NCI-H2196 (cell line): ENCODE data around the gene TBX1.
"Not testable (repeated sequence)": the region's sequence is repeated elsewhere in the genome, so short reads cannot be mapped to it uniquely, and the experiment has no call there.

Experiments
- DNase-seq: peaks from one replicate; lab custom pipeline; 2025; ENCODE audit not compliant: unreplicated experiment; lab: John Stamatoyannopoulos, UW

TBX1 gene

GRCh38 chr22:19763458-19764298, 3.1 kb downstream of the TBX1 start:
- DNase-seq: no peak

DNA sequence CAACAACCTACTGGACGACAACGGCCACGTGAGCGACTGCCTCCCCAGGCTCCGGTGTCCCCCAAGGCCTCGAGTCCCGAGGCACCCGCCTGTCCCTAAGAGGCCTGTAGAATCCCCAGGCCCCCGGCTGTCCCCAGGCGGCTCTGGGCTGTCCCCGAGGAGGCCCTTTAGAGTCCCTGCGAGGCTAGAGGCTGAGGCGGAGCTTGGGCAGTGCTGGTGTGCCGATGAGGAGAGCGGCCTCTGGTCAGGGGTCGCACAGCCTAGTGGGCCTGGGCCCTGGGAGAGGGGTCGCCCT, 3.7 kb downstream of the TBX1 start:
- no peak for DNase-seq

GRCh38 chr22:19764636-19765476, 4.3 kb downstream of the TBX1 start:
- DNase-seq: no peak

GRCh38 chr22:19765477-19766239, 5.1 kb downstream of the TBX1 start:
- DNase-seq: no peak

- DNase-seq: no peak
Observed at GRCh38 chr22:19766240-19766510, 5.6 kb downstream of the TBX1 start.

- DNase-seq: no peak
Observed at GRCh38 chr22:19766511-19767426, 6.2 kb downstream of the TBX1 start.

DNA sequence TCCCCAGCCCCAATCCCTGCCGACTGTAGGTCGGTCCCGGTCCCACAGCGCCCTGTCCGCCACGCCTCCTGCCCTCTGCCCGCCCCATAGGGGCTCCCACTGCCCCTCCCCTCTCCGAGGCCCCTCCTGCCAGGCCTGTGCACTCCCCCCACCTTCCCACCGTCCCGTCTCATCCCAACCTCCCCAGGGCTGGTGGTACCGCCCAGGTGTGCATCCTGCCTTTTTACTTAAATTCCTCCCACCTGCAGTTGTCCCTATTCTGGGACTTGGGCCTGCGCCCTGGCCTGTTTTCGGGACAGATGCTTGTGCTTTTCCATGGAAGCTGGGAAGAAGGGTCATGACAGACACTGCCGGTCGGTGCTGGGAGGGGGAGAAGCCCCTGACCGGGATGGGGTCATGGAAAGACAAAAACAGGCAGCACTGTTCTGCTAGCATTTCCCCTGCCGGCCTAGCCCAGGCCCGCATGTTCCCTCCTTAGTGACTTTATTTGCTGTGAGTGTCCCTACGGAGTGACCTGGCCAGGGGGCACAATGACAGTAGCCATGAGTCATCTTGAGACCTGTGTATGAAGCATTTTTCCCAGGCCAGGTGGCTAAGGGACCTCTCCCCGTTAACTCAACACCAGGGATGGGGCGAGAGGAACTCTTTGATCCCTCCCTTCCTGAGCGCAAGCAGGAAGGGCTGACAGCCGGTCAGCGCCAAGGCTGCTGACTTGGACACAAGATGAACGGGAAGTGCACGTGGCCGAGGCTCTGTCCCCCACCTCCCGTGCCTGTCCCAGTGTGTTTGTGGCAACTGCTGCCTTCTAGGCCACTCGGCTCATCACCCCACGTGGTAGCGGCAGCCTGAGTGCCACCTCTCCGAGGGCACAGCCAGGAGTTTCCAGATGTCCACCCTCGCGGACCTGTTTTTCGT, 7.1 kb downstream of the TBX1 start:
- no peak for DNase-seq

DNA sequence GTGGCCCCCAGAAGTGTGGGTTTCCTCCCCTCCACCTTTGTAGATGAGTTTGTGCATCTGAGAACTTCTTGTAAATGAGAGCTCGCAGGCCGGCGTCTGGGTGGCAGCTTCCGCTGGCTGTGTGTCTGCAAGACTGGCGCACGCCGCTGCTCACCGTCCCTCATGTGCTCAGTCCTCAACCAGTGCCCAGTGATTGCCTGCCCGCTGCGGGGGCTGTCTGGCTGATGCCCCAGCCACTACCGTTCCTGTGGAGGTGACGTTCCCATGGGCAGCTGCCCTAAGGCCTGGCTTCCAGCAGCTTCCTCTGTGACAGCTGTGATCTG, 8.8 kb downstream of the TBX1 start:
- no peak for DNase-seq

DNA sequence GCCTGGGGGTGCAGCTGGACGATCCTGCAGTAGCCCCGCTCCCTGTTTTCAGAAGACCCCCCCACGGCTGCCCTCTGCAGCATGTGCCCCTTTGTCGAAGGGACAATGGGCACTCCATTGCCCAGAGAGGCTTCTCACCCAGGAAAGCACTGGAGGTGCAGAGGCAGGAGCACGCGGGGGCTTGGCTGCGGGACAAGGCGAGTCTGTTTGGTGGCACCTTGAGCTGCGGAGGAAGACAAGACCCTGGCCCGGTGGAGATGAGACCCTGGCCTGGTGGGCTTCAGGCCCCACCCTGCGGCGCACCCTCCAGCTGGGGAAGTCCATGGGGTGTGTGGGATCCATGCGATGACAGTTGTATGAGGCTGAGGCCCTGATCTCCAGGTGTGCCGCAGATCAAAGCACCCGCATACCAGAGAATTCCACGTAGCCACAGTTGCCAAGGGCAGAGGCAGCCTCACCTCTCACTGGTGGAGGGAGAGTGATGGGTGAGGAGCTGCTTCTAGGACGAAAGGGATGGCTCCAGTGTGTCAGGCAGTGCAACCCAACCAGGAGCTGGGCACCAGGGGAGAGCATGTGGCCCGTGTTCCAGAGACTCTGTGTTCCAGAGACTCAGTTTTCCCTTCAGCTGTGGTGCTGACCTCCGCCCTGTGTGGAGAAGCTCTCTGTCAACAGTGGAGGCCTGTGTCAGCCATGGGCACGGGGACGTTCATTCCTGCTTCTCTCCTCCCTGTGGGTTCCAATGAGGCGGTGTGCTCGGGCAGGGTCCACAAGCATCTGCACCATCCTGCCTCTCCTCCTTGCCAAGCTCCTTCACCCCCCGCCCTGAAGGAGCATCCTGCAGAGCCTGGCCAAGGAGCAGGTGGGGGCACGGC, 10.0 kb downstream of the TBX1 start:
- DNase-seq: no peak

DNA sequence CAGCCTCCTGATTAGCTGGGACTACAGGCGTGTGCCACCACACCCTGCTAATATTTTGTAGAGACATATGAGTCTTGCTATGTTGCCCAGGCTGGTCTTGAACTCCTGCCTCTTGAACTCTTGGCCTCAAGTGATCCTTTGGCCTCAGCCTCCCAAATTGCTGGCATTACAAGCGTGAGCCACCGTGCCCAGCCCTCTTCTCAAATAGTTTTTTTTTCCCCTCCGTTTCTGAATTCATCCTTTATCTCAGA, 11.8 kb downstream of the TBX1 start:
- no peak for DNase-seq

DNA sequence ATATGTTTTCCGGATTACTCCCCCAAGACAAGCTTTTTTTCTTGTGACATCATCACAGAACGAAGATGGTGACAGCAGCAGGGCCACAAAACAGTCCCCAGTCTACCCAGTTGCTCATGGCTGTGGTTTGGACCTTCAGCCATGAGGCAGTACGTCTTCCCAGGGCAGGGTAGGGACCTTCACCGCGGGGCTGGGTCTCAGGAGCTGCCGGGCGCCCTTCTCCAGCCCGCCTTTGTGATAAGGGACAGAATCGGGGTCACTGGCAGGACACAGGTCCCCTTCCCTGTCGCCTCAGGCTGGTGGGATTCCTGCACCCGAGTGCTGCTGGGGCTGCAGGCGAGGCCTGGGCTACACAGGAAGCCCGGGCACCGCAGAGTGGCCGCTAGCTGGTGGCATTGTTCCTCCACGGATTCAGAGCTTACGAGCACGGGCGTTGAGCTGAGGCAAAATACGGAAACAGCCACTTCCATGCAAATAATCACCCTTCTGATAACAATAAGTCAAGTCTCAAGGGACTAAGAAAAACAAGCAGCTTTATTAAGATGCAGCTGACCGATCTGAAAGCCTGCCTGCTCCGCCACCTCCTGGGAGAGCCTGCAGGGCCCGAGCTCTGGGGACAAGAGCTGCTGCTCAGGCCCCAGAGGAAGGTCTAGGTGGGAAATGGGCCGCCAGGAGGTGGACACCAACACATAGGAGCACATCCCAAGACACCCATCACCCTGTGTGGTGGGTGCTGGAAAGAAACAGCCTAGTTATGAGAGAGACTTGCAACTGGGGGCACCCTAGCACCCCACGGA, 12.3 kb downstream of the TBX1 start:
- no peak for DNase-seq

- no peak for DNase-seq
Observed at GRCh38 chr22:19773470-19774040, 13.0 kb downstream of the TBX1 start.

DNA sequence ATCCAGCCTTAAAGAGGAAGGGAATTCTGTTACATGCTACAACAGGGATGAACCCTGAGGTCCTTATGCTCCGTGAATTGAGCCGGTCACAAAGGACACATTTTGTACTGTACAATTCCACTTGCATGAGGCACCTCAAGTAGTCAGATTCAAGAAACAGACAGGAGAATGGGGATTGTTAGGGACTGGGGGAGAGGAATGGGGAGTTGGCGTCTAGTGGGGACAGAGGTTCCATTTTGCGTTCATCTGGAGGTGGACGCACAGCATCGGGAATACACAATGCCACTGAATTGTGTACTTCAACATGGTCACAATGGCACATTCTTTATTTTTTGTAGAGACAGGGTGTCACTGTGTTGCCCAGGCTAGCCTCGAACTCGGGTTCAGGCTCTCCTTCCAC, 14.1 kb downstream of the TBX1 start:
- no peak for DNase-seq

- no peak for DNase-seq
Observed at GRCh38 chr22:19775496-19776325, 15.1 kb downstream of the TBX1 start.

DNA sequence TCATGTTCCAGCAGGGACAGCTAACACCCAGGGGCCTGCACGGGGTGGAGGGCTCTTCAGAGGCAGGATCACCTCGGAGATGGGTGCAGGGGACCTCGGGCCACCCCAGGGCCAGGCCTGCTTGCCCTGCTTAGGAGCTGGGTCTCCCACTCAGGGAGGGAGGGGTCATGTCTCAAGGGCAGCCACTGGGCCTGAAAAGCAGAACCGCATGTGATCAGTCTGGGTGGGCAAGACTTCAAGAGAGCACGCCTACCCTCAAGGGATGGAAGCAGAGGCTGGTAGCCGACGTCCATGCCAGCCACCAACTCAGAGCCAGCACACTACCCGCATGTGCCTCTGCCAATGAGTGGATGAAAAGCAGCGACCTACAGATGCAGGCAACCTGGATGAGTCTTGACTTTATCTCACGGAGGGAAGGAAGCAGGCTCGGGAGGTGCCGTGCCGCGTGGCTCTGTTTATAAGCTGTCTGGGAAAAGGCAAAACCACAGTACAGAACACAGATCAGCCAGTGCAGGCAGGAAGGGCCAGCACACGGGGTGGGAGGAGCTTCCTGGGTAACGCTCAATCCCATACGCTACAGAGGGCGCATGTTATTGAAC, 16.0 kb downstream of the TBX1 start:
- no peak for DNase-seq

DNA sequence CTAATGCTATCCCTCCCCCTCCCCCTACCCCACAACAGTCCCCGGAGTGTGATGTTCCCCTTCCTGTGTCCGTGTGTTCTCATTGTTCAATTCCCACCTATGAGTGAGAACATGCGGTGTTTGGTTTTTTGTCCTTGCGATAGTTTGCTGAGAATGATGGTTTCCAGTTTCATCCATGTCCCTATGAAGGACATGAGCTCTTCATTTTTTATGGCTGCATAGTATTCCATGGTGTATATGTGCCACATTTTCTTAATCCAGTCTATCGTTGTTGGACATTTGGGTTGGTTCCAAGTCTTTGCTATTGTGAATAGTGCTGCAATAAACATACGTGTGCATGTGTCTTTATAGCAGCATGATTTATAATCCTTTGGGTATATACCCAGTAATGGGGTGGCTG, 16.6 kb downstream of the TBX1 start:
- not testable (repeated sequence) for DNase-seq

DNA sequence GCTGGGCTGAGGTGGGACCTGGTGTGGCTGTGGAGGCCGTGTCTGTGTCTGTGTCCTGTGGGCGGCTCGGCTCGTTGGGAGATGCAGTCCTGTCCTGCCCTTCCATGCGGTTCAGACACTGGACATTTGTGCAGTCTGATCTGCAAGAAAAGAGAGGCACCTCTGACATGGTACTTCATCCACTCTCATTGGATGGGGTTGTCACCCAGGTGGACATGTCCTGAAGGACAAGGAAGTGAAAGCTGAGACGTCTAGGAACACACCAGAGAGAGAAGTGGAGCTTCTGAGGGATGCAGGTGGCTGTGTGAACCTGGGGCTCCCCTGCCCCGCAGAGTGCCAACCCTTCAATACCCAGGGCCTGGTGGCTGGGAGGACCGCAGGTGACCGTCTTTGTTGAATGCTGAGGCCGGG, 18.4 kb downstream of the TBX1 start:
- no peak for DNase-seq
